Esophagus squamous epithelium (tissue), 4 donors: ENCODE measurements around the gene NRXN3.

Experiments
- CTCF ChIP-seq, 6 experiments: fragments of 450-650 bp in 4 of 6; fragments of 200-600 bp in 2 of 6; sonication (generic) in 2 of 6; IDR thresholded peaks; one replicate each; pipeline ENCODE4 v1.5.1; 2016 to 2019; ENCODE audit warnings: antibody characterized with exemption in 6 of 6, mild to moderate bottlenecking in 4 of 6, moderate library complexity in 4 of 6
- POLR2A ChIP-seq, 4 donors: fragments of 450-650 bp; IDR thresholded peaks; one replicate each; pipeline ENCODE4 v1.6.1; 2017; ENCODE audit warnings: antibody characterized with exemption in 4 of 4, mild to moderate bottlenecking in 4 of 4, moderate library complexity in 3 of 4

- no peak for TF ChIP-seq POLR2A (IDR thresholded peaks at IDR 0.05)
- TF ChIP-seq CTCF (IDR thresholded peaks at IDR 0.05) = no peak
These were observed 1744.4 kb downstream of the NRXN3 start for GRCh38 chr14:79914595-79914994.
